ENCODE measurements around the gene DMWD. TPM values are rescaled to one million over a fixed set of nuclear protein-coding genes. Genes with fewer than 3 reads are reported as not detected.

Gene DMWD
- total RNA-seq, 1 experiment from 2014 or later: 34.9 TPM

GRCh38 chr19:45820413-45821102 lies 27.9 kb upstream of the DMWD start:
- ATAC-seq (no peak), DNase-seq (no peak)
- H3K4me2 ChIP-seq (ENCODE audit: low read length): no peak overlapping the region
- no TSS peak for BruUV-seq (replicated peaks)
- no peaks in the 10 kb centered on the region for H3K27me3 ChIP-seq (ENCODE audit: low read length)
- no peaks in the 10 kb centered on the region for H4K20me1 ChIP-seq (ENCODE audit: low read length)
- H3K9ac ChIP-seq (ENCODE audit: low read length): no peak overlapping the region
- no peaks in the 10 kb centered on the region; the same call in 1 of the 2 replicates for H3K4me1 ChIP-seq (ENCODE audit: insufficient read depth, low read length)
- no peaks in the 10 kb centered on the region for H3K9me2 ChIP-seq (replicated peaks; ENCODE audit: low read length)
- H3K36me3 ChIP-seq (ENCODE audit: low read depth, low read length): no peaks in the 10 kb centered on the region; the same call in none of the 2 replicates
- CTCF ChIA-PET: no interaction called here
- POLR2A ChIA-PET (ENCODE audit: unreplicated experiment): no interaction called here
- H3K9me3 ChIP-seq (ENCODE audit: low read length): no peaks in the 10 kb centered on the region
- TF ChIP-seq EZH2phosphoT487 (IDR thresholded peaks at IDR 0.05; ENCODE audit: borderline replicate concordance, low read length): no peak
- TF ChIP-seq EZH2 (IDR thresholded peaks at IDR 0.05; ENCODE audit: low read length, unreplicated experiment): no peak
- no peak for TF ChIP-seq CTCF (conservative IDR thresholded peaks at IDR 0.05; ENCODE audit: low read depth, low read length)
- no peak overlapping the region for H3K27ac ChIP-seq (ENCODE audit: low read length)
- H3K4me3 ChIP-seq (ENCODE audit: low read length): no peak overlapping the region
- intact Hi-C loops (cut with micrococcal nuclease): no loop called here
- H3K79me2 ChIP-seq (ENCODE audit: low read length): no peaks in the 10 kb centered on the region
- no peaks in the 10 kb centered on the region for H3F3A ChIP-seq (ENCODE audit: low read length, unreplicated experiment)
- no peak overlapping the region for H2AFZ ChIP-seq (ENCODE audit: low read length)

GRCh38 chr19:45819769-45820168 lies 27.1 kb upstream of the DMWD start:
- intact Hi-C loops (cut with micrococcal nuclease): no loop called here
- no TSS peak for BruUV-seq (replicated peaks)

More at GRCh38 chr19:45819769-45820168, 27.1 kb upstream of the DMWD start:
- H3K36me3 ChIP-seq (ENCODE audit: low read depth, low read length): no peaks in the 10 kb centered on the region; the same call in none of the 2 replicates
- H3K4me1 ChIP-seq (ENCODE audit: insufficient read depth, low read length): no peaks in the 10 kb centered on the region; the same call in 1 of the 2 replicates
- H3K4me3 ChIP-seq (ENCODE audit: low read length): no peak overlapping the region
- no peak overlapping the region for H3K9ac ChIP-seq (ENCODE audit: low read length)
- no peak for ATAC-seq
- no peaks in the 10 kb centered on the region for H3K9me3 ChIP-seq (ENCODE audit: low read length)
- no peak for DNase-seq
- CTCF ChIA-PET: no interaction called here
- H3F3A ChIP-seq (ENCODE audit: low read length, unreplicated experiment): no peaks in the 10 kb centered on the region
- no peak overlapping the region for H2AFZ ChIP-seq (ENCODE audit: low read length)
- no peaks in the 10 kb centered on the region for H4K20me1 ChIP-seq (ENCODE audit: low read length)
- POLR2A ChIA-PET (ENCODE audit: unreplicated experiment): no interaction called here
- no peak overlapping the region for H3K4me2 ChIP-seq (ENCODE audit: low read length)
- H3K27me3 ChIP-seq (ENCODE audit: low read length): no peaks in the 10 kb centered on the region
- no peaks in the 10 kb centered on the region for H3K9me2 ChIP-seq (replicated peaks; ENCODE audit: low read length)
- no peak overlapping the region for H3K27ac ChIP-seq (ENCODE audit: low read length)
- no peaks in the 10 kb centered on the region for H3K79me2 ChIP-seq (ENCODE audit: low read length)
- TF ChIP-seq CTCF (conservative IDR thresholded peaks at IDR 0.05; ENCODE audit: low read depth, low read length): no peak
- TF ChIP-seq EZH2phosphoT487 (IDR thresholded peaks at IDR 0.05; ENCODE audit: borderline replicate concordance, low read length): no peak
- TF ChIP-seq EZH2 (IDR thresholded peaks at IDR 0.05; ENCODE audit: low read length, unreplicated experiment): no peak
